HG03575 (cell line): Measurements from ENCODE around the gene KLB.

Experiments used
- ATAC-seq: cut with Tn5 transposase; IDR thresholded peaks from one replicate; pipeline ENCODE4 v1.9.1; 2021; ENCODE audit not compliant: unreplicated experiment, insufficient number of reproducible peaks, low FRiP score; ENCODE audit errors: extremely low read depth

KLB gene

GRCh38 chr4:39495446-39496213 is 88.9 kb downstream of the KLB start:
- no peak for ATAC-seq

- no peak for ATAC-seq
These were observed 91.4 kb downstream of the KLB start for GRCh38 chr4:39497909-39498726.

GRCh38 chr4:39498727-39499020 is 91.9 kb downstream of the KLB start:
- ATAC-seq = no peak
